Measurements from ENCODE around the gene ATL2.
"Not testable (repeated sequence)": the region's sequence is repeated elsewhere in the genome, so short reads cannot be mapped to it uniquely, and the experiment has no call there.

ATL2 gene

DNA sequence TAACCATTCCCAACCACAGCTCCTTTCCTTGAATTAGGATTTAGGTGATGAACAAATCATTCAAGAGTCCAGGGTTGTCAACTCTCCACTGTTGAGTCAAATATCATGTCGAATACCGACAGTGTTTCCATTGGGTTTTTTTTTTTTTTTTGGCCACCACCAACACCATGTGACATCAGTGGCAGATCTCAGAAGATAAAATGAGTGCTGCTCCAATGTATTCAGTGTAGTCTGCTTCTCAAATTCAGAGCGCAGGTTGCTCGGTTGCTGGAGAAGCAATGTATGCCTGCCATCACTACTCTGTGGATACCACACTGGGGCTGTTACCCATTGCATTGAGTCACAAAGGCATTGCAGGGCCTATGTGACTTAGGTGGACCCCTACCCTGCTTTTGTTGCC is 10.8 kb upstream of the ATL2 start:
- no peak for DNase-seq

DNA sequence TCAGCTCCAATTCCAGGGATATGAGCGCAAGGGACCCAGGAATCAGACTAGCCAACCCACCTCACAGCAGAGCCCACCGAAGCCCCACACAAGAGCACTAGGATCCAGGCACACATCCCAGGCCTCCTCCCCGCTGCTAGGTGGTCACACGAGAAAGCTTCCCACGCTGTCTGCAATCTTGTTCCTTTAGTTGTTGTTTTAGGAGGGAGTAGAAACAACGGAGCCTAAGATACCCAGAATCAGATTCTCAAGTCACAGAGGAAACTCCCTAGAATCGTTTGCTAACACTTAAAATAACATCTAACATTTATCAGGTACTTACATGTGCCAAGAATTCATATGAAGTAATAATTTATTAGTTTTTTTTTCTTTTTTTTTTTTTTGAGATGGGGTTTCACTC is 9.7 kb upstream of the ATL2 start:
- DNase-seq, result no peak

DNA sequence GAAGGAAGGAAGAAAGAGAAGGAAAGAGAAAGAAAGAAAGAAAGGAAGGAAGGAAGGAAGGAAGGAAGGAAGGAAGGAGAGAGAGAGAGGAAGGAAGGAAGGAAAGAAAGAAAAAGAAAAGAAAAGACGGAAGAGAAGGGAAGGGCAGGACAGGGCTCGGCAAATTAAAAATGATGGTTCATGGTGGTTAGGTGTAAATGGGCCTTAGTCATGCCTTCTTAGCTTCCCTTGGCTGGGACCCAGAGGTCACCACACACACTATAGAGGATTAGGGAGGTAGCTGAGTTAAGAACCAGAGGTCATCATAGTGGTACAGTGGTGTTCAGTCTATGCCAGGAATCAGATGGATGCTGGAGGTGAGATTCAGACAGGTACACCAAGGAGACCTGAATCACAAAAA is 9.3 kb upstream of the ATL2 start:
- no peak for DNase-seq

DNA sequence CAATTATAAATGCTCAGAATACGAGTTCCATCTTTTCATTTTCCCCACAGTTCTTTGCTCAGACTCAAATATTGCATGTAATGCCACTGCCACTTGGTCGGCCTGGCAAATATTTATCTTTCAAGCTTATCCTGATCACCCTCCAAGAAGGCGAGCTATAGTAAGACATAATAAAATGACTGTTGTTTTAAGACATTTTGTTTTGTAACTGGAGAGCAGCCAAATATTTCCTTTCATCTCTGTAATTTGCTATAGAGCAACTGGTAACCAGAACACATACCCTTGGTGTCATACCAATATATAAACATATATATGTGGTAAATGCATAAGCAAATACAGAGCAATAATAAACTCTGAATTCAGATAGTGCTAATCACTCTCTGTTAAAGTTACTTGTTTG is 7.3 kb upstream of the ATL2 start:
- no peak for DNase-seq

DNA sequence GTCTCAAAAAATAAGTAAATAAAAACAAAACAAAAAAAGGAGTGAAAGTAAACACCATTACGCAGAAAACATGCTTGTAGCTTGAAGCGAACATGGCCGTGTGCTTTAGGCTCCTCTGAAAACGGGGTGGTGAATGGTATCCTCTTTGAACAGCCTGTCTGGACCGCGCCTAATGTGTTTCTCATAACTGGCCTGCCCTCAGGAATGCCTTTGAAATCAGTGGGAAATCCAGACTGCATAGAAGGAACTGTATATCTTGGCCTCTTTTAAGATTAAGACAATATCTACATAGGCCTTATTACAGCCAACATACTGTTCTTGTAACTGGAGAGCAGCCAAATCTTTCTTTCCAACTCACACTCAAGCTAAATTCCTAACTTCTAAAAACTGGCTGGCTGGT is 6.7 kb upstream of the ATL2 start:
- DNase-seq, result not testable (repeated sequence)

GRCh38 chr2:38381381-38382143 is 4.5 kb upstream of the ATL2 start:
- no peak for DNase-seq

GRCh38 chr2:38380397-38381130 is 3.5 kb upstream of the ATL2 start:
- peak; percentile 49 for DNase-seq

- peak; percentile 68 for DNase-seq
Measured at GRCh38 chr2:38376346-38377049, 575 bp downstream of the ATL2 start.

GRCh38 chr2:38375696-38376345 is 1.3 kb downstream of the ATL2 start:
- no peak for DNase-seq

DNA sequence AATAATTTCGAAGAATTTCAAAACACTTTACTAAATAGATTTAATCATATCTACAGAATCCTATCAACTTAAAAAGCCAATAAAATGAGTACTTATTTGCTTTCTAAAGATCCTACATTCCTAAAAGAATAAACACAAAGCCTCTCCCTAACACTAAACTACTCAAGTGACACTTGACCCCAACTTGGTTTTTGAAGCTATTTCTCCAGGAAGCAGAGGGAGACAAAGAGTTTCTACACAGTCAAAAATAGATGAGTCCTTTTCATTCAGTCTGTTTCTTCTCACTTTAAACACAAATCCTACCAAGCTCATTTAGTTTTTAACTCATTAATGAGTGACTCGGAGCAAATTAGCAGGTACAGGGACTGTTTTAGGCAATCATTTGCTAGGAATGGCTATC is 2.1 kb downstream of the ATL2 start:
- no peak for DNase-seq

DNA sequence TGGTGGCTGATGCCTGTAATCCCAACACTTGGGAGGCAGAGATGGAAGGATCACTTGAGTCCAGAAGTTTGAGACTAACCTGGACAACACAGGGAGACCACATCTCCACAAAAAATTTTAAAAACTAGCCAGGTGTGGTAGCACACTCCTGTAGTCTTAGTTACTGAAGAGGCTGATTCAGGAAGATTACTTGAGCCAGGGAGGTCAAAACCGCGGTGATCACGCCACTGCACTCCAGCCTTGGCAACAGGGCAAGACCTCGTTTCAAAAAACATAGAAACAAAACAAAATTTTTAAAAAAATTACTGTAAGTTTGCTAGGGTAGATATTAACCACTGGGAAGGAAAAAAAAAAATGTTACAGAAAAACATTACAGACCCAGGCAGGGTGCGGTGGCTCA is 5.8 kb downstream of the ATL2 start:
- DNase-seq, result no peak

DNA sequence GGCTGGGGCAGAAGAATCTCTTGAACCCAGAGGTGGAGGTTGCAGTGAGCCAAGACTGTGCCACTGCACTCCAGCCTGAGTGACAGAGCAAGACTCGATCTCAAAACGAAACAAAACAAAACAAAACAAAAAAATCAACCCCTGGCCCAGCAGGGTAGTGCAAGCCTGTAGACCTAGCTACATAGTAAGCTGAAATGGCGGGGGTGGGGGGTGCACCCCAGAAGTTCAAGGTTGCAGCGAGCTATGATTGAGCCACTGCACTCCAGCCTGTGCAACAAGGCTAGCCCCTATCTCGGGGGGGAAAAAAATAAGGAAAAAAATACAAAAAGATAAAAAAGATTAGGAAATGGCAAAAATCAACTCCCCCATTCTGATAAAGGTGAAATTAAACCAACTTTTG is 6.4 kb downstream of the ATL2 start:
- DNase-seq, result no peak

DNA sequence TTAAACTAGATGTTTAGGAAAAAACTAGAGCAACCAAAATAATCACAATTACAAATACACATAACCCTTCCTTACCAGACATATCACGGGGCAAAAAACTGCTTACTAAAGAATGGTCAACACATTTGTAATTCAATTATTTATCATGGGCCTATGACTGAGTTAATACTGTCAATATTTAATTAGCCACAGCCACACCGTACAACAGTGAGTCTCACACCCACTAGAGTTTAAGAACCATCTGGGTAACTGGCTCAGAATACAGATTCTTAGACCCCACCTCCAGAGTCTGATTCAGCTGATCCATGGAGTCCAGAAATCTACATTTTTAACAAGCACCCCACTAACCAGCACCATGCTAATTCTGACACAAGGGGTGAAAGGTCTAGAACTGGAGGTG is 14.8 kb downstream of the ATL2 start:
- DNase-seq, result no peak

DNA sequence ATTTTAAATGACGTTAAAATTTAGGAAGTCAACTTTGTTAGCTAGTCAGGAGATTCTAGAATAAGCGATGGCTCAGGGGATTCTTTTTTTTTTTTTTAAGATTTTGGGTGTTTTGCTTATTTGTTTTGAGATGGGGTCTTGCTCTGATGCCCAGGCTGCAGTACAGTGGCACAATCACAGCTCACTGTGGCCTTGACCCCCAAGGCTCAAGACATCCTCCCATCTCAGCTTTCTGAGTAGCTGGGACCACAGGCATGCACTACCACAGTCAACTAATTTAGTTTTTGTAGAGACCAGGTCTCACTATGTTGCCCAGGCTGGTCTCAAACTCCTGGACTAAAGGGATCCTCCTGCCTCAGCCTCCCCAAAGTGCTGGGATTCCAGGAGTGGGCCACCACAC is 16.9 kb downstream of the ATL2 start:
- DNase-seq, result no peak

- no peak for DNase-seq
Measured at GRCh38 chr2:38353402-38353801, 23.7 kb downstream of the ATL2 start.

- no peak for DNase-seq
Measured at GRCh38 chr2:38352336-38352735, 24.7 kb downstream of the ATL2 start.

GRCh38 chr2:38345323-38346038 is 31.6 kb downstream of the ATL2 start:
- DNase-seq, result no peak

- DNase-seq, result no peak
Measured at GRCh38 chr2:38344813-38345212, 32.3 kb downstream of the ATL2 start.

- no peak for DNase-seq
Measured at GRCh38 chr2:38343212-38343611, 33.9 kb downstream of the ATL2 start.

DNA sequence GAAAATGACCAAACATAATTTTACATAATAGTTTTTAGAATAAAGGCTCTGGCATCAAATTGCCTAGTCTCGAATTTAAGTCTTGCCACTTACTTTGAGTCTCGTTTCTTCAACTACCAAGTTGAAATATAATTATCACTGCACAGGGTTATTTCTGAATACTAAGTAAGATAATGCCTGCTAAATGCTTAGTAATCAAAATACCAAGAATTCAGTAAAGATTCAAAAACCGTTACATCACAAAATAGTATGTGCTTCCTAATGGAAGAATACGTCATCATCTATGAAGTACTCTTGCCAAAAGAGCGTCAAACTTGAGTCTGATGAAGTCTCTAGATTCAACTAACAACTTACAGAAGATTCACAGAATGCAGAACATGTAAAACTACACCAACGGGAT is 40.5 kb downstream of the ATL2 start:
- no peak for DNase-seq

- no peak for DNase-seq
Measured at GRCh38 chr2:38330754-38331153, 46.3 kb downstream of the ATL2 start.

DNA sequence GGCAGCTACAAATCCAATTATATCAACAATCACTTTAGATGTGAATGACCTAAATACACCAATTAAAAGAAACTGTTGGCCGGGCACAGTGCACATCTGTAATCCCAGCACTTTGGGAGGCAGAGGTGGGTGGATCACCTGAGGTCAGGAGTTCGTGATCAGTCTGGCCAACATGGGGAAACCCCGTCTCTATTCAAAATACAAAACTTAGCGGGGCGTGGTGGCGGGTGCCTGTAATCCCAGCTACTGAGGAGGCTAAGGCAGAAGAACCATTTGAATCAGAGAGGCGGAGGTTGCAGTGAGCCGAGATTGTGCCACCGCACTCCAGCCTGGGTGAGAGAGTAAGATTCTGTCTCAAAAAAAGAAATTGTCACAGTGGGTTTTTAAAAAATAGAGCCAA is 49.5 kb downstream of the ATL2 start:
- no peak for DNase-seq

DNA sequence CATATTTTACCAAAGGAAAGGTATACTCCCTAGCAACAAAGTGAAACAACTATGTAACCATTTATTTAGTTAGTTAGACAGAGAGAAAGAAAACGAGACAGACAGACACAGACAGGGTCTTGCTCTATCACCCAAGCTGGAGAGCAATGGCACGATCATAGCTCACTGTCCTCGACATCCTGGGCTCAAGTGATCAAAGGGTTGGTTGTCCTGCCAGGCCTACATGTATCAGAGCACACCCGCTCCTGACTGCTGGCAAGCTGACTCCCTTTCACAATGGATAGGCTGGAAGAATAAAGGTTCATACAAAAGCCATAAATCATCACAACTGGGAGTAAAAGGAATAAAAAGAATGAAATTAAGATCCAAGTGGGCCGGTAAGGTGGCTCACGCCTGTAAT is 53.5 kb downstream of the ATL2 start:
- DNase-seq, result no peak
